ENCODE measurements around the gene SRRM1.

Gene SRRM1, protein sequence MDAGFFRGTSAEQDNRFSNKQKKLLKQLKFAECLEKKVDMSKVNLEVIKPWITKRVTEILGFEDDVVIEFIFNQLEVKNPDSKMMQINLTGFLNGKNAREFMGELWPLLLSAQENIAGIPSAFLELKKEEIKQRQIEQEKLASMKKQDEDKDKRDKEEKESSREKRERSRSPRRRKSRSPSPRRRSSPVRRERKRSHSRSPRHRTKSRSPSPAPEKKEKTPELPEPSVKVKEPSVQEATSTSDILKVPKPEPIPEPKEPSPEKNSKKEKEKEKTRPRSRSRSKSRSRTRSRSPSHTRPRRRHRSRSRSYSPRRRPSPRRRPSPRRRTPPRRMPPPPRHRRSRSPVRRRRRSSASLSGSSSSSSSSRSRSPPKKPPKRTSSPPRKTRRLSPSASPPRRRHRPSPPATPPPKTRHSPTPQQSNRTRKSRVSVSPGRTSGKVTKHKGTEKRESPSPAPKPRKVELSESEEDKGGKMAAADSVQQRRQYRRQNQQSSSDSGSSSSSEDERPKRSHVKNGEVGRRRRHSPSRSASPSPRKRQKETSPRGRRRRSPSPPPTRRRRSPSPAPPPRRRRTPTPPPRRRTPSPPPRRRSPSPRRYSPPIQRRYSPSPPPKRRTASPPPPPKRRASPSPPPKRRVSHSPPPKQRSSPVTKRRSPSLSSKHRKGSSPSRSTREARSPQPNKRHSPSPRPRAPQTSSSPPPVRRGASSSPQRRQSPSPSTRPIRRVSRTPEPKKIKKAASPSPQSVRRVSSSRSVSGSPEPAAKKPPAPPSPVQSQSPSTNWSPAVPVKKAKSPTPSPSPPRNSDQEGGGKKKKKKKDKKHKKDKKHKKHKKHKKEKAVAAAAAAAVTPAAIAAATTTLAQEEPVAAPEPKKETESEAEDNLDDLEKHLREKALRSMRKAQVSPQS

DNA sequence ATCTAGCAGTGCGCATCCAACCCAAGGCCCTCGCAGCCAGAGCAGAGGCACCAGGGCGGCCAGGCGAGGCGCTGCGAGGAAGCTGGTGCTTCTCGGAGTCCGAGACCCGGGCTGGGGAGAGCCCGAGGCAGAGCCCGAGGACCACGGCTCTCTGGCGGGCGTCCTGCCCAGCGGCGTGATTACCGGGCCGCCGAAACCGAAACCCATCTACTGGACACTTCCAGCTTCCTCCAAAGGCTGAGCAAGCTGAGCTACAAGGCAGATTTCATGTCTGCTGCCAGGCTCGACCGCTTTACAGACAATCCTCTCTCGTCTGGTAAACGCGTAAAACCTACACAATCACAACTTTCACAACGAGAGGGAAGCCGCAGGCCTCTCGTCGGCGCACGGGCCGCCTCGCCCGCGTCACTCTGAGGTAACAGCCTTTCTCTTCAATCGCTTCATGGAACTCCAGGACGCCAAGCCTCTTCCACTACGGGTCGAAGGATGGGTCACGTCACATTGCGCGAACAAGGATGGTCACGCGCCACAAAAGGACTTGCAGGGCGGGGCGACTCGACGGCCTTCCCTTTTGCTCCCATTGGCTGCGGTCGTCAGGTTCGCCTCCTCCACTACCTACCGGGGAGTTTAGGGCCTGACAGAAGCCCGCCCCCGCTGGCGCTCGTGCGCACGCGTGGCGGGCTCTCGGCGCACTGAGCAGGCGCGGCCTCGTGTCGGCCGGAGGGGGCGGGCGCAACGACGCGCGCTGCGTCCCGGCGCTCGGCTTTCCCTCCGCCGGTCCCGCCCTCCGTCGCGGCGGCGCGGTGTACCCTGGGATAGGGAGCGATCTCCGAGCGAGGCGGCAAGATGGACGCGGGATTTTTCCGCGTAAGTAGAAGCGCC is at the start of gene SRRM1:
TSS of gene SRRM1 (plus strand) at position 822 of the 882 bp plus-strand sequence. CDS start at position 847, 25 bp downstream.
- peak; percentile 99 for DNase-seq (ENCODE audit: low spot score)

DNA sequence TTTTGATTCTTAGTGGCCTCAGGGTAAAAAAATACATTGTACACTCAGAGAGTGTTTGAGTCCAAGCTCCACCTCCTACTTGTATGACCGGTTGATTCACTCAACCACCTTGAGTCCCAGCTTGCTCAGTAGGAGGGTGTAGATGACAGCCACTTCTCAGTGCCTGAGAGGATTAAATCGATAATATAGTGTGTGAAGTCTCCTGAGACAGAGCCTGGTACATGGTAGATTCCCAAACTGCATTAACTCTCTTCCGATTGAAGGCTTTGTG is 48.8 kb upstream of the SRRM1 start:
- DNase-seq (ENCODE audit: low spot score) = no peak

DNA sequence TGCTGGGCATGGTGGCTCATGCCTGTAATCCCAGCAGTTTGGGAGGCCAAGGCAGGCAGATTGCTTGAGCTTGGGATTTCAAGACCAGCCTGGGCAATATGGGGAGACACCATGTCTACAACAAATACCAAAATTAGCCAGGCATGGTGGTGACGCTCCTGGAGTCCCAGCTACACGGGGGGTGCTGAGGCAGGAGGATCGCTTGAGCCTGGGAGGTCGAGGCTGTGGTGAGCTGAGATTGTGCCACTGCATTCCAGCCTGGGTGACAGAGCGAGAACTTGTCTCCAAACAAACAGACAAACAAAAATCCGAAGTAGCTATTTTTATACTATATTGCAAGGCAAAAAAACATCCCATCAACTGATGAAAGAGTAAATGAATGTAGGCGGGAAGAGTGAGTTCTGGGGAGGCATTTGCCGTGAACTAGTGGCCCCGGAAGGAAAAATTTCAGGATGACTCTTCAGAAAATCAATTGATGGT is 46.7 kb upstream of the SRRM1 start:
- no peak for DNase-seq (ENCODE audit: low spot score)

DNA sequence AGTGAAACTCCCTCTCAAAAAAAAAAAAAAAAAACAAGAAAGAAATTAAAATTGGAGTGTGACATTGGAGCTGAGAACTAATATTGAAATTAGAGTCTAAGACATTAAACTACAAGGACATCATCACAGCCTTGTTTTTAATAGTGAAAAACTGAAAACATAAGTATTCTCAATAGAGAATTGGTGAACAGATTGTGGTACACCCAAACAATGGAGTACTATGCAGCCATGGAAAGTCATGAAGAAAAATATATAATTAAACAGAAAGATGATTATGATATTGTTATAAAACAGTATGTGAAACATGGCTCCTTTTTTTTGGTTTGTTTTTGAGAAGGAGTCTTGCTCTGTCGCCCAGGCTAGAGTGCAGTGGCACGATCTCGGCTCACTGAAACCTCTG is 43.8 kb upstream of the SRRM1 start:
- no peak for DNase-seq (ENCODE audit: low spot score)

DNA sequence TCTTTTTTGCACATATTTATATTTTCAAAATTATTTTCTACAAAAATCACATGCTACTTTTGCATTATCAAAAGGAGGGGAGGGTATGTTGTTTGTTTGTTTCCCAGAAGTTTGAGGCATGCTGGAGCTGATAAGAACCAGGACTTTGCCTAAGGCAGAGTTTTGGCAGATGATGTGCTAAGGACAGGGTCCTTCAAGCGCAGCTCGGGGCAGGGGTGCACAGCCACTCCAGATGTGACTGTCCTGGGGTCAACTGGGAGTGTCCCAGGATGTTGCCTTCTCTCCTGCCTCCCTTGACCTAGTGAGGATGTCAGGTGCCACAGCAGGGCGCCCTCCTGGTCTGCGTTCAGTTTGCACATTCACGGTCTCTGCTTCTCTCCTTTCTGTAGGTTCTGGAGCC is 42.6 kb upstream of the SRRM1 start:
- no peak for DNase-seq (ENCODE audit: low spot score)

DNA sequence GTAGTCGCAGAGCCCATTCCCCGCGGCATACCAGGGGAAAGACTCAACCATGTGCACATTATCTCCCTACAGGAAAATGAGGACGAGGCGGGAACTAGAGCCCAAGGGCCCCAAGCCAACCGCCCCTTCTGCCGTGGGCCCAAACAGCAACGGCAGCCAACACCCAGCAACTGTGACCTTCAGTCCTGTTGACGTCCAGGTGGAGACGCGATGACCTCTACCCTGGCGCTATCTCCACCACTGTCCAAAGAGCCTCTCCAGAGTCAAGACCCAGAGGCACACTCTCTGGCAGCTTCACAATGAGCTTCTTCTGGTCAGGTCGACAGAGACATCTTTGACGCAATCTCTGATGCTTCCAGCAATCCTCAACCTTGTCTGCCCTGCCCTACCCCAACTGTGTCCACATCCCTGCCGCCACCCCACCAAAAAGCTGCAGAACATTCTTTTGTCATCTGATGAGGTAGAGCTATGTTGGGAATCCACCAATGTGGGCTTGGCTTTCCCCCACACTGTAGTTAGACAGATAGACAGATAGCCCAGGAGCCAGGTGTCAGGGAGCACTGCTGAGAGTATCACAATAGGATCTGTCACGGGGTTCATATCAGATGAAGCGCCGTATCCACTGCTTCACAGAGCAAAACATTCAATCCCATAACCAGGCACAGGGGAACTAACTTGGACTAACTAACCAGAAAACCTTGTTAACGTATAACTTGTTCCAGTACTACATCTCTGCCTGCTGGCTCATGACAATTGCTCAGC is 37.4 kb upstream of the SRRM1 start:
- DNase-seq (ENCODE audit: low spot score) = no peak

DNA sequence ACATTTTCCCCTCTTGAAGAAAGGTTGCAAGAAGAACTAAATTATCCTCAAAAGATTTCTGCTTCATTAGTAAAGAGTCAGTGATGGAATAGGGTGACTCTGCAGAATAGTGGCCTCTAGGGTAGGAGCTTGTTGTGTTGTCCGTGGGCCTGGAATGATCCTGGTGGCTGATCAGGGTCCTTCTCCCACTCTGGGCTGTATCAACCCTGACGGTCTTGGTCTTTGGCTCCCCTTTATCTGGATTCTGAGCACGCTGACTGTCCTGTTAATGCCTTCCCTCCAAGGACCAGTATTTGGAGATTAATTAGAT is 36.9 kb upstream of the SRRM1 start:
- DNase-seq (ENCODE audit: low spot score) = no peak

DNA sequence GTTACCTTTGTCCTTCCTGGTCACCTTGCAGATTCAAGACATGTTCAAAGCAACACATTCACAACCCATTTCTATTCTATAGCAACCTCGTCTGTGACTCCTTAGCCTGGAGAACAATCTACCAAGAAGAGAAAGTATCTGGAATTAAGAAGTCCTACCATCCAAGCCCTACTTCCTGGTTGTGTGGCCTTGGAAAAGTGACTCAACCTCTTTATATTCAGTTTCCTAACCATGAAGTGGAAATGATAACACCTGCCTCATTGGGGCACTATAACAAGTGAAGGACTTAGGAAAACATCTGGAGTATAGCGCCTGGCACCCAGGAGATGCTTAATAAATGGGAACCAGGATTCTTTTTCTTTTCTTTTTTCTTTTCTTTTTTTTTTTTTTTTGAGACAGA is 36.5 kb upstream of the SRRM1 start:
- no peak for DNase-seq (ENCODE audit: low spot score)

DNA sequence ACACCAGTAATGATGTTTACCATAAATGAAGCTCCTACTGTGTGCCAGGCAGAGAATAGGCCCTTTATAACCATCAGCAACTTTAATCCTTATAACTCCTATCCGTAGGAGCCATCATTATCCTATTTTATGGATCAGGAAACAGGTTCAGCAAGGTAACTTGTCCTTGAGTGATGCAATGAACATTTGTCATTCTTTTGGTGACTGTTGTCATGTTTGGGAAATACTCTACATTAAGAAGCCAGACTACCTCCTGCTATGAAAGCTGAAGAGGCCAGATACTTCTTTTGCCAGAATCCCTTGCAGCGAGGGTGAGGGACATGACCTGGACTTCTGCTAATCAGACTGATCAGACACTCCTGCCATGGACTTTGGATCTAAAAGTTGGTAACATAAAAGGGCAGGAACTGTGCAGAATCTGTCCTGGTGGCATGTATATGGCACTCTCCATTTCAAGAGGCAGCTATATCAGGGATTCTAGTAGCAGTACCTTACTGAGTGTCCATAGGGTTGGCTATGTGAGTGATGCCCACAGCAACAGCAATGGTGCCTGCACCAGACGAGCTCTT is 33.1 kb upstream of the SRRM1 start:
- no peak for DNase-seq (ENCODE audit: low spot score)

DNA sequence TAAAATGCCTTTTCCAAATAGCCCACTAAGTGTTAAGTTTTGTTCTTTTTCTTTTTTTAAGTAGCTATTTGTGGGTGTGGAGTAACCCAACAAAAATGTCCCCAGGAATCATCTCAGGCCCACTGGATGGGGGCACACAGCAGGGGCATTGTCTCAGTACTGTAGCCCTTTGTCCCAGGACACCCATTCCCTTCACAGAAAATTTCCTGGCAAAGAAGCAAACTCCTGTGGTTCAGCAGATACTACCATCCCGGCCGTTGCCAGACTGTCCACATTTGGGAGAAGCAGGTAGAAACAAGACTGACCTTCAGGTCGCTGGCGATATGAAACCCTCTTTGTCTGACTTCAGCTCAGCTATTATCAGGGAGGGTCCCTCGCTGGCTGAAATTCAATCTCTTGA is 23.7 kb upstream of the SRRM1 start:
- no peak for DNase-seq (ENCODE audit: low spot score)

DNA sequence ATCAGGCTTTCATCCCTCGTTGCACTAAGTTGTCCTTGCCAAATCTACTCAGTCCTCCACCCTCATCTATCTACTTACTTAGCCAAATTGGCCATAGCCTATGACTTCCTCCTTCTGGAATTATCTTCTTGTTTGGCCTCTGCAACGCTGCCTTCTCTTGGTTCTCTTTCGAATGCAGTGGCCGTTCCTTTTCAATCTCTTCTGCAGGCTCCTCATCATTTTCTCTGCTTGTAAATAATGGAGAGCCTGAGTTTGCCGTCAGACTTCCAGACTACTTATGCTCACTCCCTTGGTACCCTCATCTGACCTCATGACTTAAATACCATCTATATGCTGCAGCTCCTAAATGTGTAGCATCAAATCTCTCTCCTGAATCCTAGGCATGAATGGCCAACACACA is 22.4 kb upstream of the SRRM1 start:
- no peak for DNase-seq (ENCODE audit: low spot score)

DNA sequence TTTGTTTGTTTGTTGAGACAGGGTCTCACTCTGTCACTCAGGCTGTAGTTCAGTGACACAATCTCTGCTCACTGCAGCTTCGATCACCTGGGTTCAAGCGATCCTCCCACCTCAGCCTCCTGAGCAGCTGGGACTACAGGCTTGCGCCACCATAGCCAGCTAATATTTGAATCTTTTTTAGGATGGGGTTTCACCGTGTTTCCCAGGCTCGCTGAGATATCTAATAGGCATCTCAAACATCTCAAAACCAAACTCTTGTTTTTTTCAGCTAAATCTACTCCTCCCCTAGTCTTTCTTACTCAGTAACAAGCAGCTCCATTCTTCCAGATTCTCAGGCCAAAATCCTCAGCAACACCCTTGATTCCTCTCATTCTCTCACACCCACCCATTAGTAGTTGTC is 22.0 kb upstream of the SRRM1 start:
- DNase-seq (ENCODE audit: low spot score) = no peak

DNA sequence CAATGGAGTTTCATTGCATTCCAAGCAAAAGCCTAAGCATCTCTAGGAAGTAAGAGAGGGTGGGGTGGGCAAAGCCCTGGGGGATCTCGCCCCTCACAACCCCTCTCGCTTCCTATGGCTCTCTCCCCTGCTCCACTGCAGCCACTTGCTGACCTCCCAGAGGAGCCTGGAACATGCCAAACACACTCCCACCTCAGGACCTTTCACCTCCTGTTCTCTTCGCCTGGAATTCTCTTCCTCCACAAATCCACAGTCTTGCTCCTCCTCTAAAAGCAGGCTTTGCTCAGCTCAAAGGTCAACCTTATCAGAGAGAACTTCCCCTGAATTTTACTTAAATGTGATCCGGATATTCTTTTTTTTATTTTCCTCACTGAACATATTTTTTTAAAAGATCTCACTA is 20.9 kb upstream of the SRRM1 start:
- no peak for DNase-seq (ENCODE audit: low spot score)

DNA sequence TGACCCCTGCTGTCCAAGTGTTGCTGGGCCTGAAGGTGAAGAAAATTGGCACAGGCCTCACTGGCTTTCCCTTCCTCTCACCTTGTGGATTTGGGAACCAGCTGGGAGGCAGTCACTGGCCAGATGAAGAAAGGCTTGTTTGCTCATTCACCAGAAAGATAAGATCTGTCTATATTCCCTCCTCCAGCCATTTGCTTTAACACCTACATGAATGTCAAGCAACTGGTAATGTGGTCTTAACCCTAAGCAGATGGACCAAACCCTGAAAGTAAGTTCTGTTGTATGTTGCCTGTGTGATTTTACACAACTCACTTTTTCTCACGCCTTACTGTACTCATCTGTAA is 10.3 kb upstream of the SRRM1 start:
- no peak for DNase-seq (ENCODE audit: low spot score)

DNA sequence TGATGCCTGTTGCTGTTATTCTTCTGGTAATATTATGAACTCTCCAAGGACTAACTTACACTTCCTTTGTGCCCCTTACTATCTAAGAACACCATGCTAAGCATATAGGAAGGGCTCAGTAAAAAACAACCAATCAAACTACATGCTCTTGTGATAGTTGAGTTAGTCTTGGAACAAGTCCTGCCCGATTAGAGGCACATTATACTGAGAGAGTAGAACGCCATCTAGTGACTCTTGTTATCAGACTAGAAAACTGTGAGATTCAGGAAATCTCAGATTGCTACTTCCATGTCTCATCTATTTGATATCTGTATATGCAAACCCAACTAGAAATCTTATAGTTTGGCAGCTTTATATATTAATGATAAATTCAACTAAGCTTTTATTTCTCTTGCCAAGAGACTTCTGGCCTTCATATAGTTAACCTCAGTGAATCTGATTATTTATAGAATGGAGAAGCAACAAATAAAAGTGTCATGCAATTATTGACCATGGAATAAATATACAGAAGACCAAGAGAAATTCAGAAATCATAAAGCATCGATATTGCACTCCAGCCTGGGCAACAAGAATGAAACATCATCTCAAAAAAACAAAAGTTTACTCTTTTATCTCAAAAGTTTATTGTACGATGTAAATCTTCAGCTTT is 7.8 kb upstream of the SRRM1 start:
- DNase-seq (ENCODE audit: low spot score) = peak; percentile 43

DNA sequence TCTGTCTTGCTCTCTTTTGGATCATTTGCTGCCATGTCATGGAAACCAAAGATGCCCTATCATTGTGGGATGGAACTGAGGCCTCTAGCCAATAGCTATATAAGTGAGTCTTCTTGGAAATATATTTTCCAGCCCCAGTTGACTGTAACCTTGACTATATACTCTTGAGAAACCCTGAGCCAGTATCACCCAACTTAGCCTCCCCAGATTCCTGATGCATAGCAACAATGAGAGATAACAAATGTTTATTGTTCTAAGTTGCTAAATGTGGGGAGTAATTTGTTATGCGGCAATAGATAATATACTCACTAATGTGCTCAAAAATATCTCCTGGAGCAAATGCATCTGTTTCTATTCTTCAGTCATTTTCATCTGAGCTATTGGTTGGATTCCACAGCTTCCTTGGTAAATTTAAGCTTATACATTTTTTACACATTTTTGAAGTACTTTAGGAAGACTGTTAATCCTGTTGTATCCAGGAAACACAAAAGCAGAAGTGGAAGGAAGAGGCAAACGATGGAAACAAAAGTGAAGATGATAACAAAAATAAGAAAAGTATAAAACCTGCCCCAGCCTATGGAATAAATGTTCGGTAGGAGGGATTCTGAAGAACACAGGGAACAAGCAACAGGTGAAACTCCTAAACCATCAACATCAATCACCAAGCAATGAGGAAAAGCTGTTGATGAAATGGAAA is 6.3 kb upstream of the SRRM1 start:
- DNase-seq (ENCODE audit: low spot score) = no peak

DNA sequence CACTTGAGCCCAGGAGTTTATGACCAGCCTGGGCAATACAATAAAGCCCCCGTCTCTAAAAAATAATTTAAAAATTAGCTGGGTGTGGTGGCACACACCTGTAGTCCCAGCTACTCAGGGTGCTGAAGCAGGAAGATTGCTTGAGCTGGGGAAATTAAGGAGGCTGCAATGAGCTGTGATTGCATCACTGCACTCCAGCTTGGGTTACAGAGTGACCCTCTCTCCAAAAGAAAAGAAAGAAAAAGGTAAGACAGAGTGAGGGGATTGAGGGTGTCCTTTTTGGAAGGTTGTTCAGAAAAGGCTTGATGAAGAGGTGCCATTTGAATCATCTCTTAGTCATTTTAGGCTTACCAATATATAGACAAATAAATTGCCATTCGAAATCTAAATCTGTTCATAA is 4.0 kb upstream of the SRRM1 start:
- DNase-seq (ENCODE audit: low spot score) = no peak

DNA sequence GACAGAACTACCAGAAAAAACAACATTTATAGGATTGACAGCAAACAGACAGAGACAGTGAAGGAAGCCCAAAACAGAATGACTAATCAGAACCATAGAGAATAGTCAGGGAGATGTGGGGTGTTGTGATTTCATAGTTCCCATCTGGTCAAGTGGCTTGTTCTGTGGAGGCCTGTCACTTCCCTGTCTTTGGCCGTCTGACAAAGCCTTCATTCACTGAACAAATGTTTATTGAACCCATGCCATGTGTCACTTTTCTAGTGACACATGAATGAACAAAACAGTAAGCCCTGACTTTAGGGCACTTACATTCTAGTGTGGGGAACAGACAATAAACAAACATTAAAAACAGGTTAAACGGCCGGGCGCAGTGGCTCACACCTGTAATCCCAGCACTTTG is 3.2 kb upstream of the SRRM1 start:
- DNase-seq (ENCODE audit: low spot score) = no peak

DNA sequence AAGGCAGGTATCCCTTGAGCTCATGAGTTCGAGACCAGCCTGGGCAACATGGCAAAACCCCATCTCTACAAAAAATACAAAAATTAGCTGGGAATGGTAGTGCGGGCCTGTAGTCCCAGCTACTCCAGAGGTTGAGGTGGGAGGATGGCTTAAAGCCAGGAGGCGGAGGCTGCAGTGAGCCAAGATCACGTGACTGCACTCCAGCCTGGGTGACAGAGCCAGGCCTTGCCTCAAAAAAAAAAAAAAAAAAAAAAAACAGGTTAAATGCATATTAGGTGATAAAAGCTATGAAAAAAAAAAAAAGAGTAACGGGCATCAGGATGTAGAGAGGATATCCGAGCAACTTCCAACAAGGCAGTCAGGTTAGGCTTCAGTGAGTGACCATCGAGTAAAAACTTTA is 2.8 kb upstream of the SRRM1 start:
- no peak for DNase-seq (ENCODE audit: low spot score)

DNA sequence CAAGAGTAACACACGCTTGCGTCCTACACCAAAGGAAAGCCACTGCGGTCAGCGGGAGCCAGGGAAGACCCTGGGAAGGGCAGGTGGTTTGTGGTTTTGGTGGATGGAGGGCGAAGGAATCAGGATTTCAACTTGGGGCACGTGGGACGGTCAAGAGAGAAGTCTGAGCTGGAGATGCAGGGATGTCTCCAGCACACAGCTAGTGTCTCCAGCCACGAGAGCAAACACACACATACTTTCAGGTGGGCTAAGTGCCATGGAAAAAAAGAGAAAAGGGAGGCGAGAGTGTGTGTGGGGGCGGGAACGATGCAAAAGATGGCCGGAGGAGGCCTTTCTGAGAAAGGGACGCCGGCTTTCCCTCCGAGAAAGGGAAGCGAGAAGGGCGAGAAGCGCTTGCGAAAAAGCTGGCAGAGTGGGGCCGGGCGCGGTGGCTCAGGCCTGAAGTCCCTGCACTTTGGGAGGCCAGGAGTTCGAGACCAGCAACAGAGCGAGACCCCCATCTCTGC is 1.4 kb upstream of the SRRM1 start:
- no peak for DNase-seq (ENCODE audit: low spot score)

All from hematopoietic multipotent progenitor cell treated with erythropoietin and hydrocortisone succinate and interleukin-3 and kit ligand, for 15 days (in vitro differentiated cells).